Measurements from ENCODE around the gene SNX9. TPM values are rescaled to one million over a fixed set of nuclear protein-coding genes. Genes with fewer than 3 reads are reported as not detected.

SNX9 gene
- total and polyA plus RNA-seq, 2 of the 4 experiments (the other 2 are of a cell fraction) = 35.3 to 41.2 TPM

- Histone ChIP-seq H3K18ac (ENCODE audit: low read depth, low read length) (no peak overlapping the region), H3K4me3 (ENCODE audit: insufficient read depth, low read depth, low read length) (no peak overlapping the region), H3K14ac (replicated peaks; ENCODE audit: low read depth, low read length) (0 out of 2 replicates have a peak overlapping the region, but pooled peaks have one; percentile 3), H4K91ac (ENCODE audit: insufficient read depth, low read depth, low read length) (no peak overlapping the region), H3K36me3 (ENCODE audit: control insufficient read depth, insufficient read depth, low read length) (0 out of 2 replicates have a peak, but pooled peaks cover 4% of the 10 kb centered on the region), H3K23ac (ENCODE audit: low read depth, low read length) (peak overlapping the region; percentile 3; the same call in 1 of the 2 replicates), H2BK5ac (ENCODE audit: low read depth, low read length, poor library complexity, severe bottlenecking) (no peak overlapping the region), H3K56ac (ENCODE audit: extremely low read depth, insufficient read depth, low read length) (no peak overlapping the region), H3K79me1 (ENCODE audit: low read depth in 1 of 2, low read length in 2 of 2) (peaks cover 9 to 67% of the 10 kb centered on the region in 2 experiments; a peak in 3 of 4 replicates), H3K9ac (ENCODE audit: low read depth, low read length) (no peak overlapping the region), H2AK5ac (ENCODE audit: low read depth, low read length) (no peak overlapping the region; the same call in 1 of the 2 replicates), H3K27ac (ENCODE audit: insufficient read depth, low read length) (peak overlapping the region; percentile 41; the same call in 1 of the 2 replicates), H2BK120ac (ENCODE audit: low read depth, low read length) (no peak overlapping the region), H3K4me2 (ENCODE audit: low read depth, low read length) (no peak overlapping the region), H4K8ac (ENCODE audit: low read depth in 2 of 2, low read length in 2 of 2) (no peak overlapping the region; a peak in 1 of 4 replicates), H3K9me3 (ENCODE audit: control insufficient read depth, insufficient read depth, low read length) (no peaks in the 10 kb centered on the region), H2AK9ac (replicated peaks; ENCODE audit: low read depth, low read length, poor library complexity) (no peak overlapping the region), H3K9me1 (ENCODE audit: insufficient read depth, low read length) (peaks cover 36% of the 10 kb centered on the region), H2BK15ac (ENCODE audit: low read depth, low read length) (no peak overlapping the region), H4K5ac (ENCODE audit: low read depth, low read length) (no peak overlapping the region), H3K27me3 (ENCODE audit: control insufficient read depth, insufficient read depth, low read length) (no peaks in the 10 kb centered on the region), H3K4me1 (ENCODE audit: control insufficient read depth, insufficient read depth, low read length) (peaks cover 46% of the 10 kb centered on the region), H2BK20ac (ENCODE audit: low read depth, low read length) (no peak overlapping the region), H2AFZ (replicated peaks; ENCODE audit: low read length, poor library complexity) (no peak overlapping the region), H3K4ac (ENCODE audit: low read depth, low read length) (peak overlapping the region; percentile 17; the same call in 1 of the 2 replicates), H4K20me1 (ENCODE audit: insufficient read depth, low read length) (peaks cover 59% of the 10 kb centered on the region)
- BruUV-seq (replicated peaks) = no TSS peak
- DNase-seq (no peak), ATAC-seq (ENCODE audit: low read depth) (no peak)
- CTCF ChIA-PET = no interaction called here
- intact Hi-C loops (cut with micrococcal nuclease) = no loop called here
- POLR2A ChIA-PET (ENCODE audit: unreplicated experiment) = no interaction called here
- in situ Hi-C loops (cut with MboI; ENCODE audit: low sequenced_read_pairs) = no loop called here
- WGBS, 2 experiments (ENCODE audit: extremely low coverage in 2 of 2, insufficient read length in 1 of 2) = 90% methylated on average over 2 of the region's 20 CpGs; no CpG with 5 or more reads in 1 of the 2 experiments
- dilution Hi-C loops (cut with HindIII; ENCODE audit: low sequenced_read_pairs, unreplicated experiment) = no loop called here
- no peak for TF ChIP-seq SMC3 (IDR thresholded peaks at IDR 0.05; ENCODE audit: low read depth, low read length)
- TF ChIP-seq FOS (IDR thresholded peaks at IDR 0.05; ENCODE audit: low read depth, low read length) = no peak
- TF ChIP-seq USF2 (IDR thresholded peaks at IDR 0.05; ENCODE audit: low read depth, low read length) = no peak
- TF ChIP-seq ELK1 (IDR thresholded peaks at IDR 0.05; ENCODE audit: borderline replicate concordance, low read depth, low read length) = no peak
- no peak for TF ChIP-seq RCOR1 (IDR thresholded peaks at IDR 0.05; ENCODE audit: insufficient replicate concordance, low read length)
- no peak for TF ChIP-seq MAFK (IDR thresholded peaks at IDR 0.05; ENCODE audit: low read depth, low read length)
- no peak for TF ChIP-seq CEBPB (IDR thresholded peaks at IDR 0.05; ENCODE audit: low read depth, low read length)
- no peak for TF ChIP-seq CTCF (conservative IDR thresholded peaks at IDR 0.05; ENCODE audit: low read depth, low read length)
- TF ChIP-seq RAD21 (IDR thresholded peaks at IDR 0.05; ENCODE audit: low read length) = no peak
- TF ChIP-seq MAZ (IDR thresholded peaks at IDR 0.05; ENCODE audit: borderline replicate concordance, low read depth, low read length) = no peak
- TF ChIP-seq RFX5 (IDR thresholded peaks at IDR 0.05; ENCODE audit: low read depth, low read length) = no peak
- TF ChIP-seq POLR2A (IDR thresholded peaks at IDR 0.05; ENCODE audit: low read depth, low read length) = no peak
- TF ChIP-seq BHLHE40 (IDR thresholded peaks at IDR 0.05; ENCODE audit: low read depth, low read length) = no peak
- no peak for TF ChIP-seq NFE2L2 (IDR thresholded peaks at IDR 0.05; ENCODE audit: low read depth, low read length)
Observed at GRCh38 chr6:157987788-157988699, 165.0 kb downstream of the SNX9 start.

All from IMR-90 (cell line).